Hepatocyte (in vitro differentiated cells): ENCODE measurements around the gene PACRG.

Experiments
- CTCF ChIP-seq: fragments of 200-600 bp; sonication (generic); IDR thresholded peaks from 2 replicates; pipeline ENCODE4 v1.5.1; 2016; ENCODE audit warnings: antibody characterized with exemption, mild to moderate bottlenecking; ENCODE audit not compliant: poor library complexity
- EZH2 ChIP-seq: fragments of 200-600 bp; sonication (generic); IDR thresholded peaks from 2 replicates; pipeline ENCODE4 v1.6.1; 2016; ENCODE audit warnings: antibody characterized with exemption, mild to moderate bottlenecking, borderline replicate concordance
- EZH2phosphoT487 ChIP-seq: fragments of 200-600 bp; sonication (generic); IDR thresholded peaks from one replicate; pipeline ENCODE4 v1.6.1; 2018; ENCODE audit warnings: antibody characterized with exemption, mild to moderate bottlenecking, low read depth, moderate library complexity; ENCODE audit not compliant: unreplicated experiment, severe bottlenecking

GRCh38 chr6:163345931-163346330 lies 618.2 kb downstream of the PACRG start:
- TF ChIP-seq CTCF = no peak
- no peak for TF ChIP-seq EZH2
- TF ChIP-seq EZH2phosphoT487 = no peak
